HG02571 (cell line): ENCODE measurements around the gene ALG10B.

Experiments
- ATAC-seq: cut with Tn5 transposase; IDR thresholded peaks from one replicate; pipeline ENCODE4 v1.9.1; 2021; ENCODE audit warnings: mild to moderate bottlenecking, moderate library complexity; ENCODE audit not compliant: unreplicated experiment

Gene ALG10B

GRCh38 chr12:38373784-38374183 lies 57.2 kb downstream of the ALG10B start:
- ATAC-seq: no peak

- no peak for ATAC-seq
Measured at GRCh38 chr12:38374751-38375150, 58.2 kb downstream of the ALG10B start.
